Measurements from ENCODE around the gene SLC39A11.

Gene SLC39A11

GRCh38 chr17:72811976-72812687 lies 280.4 kb downstream of the SLC39A11 start:
- Mint-ChIP-seq H3K9me3 (peaks cover 12% of the 10 kb centered on the region), H3K27ac (no peak overlapping the region), H3K4me3 (no peak overlapping the region), H3K4me1 (ENCODE audit: low read depth) (no peaks in the 10 kb centered on the region), H3K36me3 (ENCODE audit: low read depth) (peaks cover 68% of the 10 kb centered on the region), H3K27me3 (no peaks in the 10 kb centered on the region)
- DNase-seq = no peak

DNA sequence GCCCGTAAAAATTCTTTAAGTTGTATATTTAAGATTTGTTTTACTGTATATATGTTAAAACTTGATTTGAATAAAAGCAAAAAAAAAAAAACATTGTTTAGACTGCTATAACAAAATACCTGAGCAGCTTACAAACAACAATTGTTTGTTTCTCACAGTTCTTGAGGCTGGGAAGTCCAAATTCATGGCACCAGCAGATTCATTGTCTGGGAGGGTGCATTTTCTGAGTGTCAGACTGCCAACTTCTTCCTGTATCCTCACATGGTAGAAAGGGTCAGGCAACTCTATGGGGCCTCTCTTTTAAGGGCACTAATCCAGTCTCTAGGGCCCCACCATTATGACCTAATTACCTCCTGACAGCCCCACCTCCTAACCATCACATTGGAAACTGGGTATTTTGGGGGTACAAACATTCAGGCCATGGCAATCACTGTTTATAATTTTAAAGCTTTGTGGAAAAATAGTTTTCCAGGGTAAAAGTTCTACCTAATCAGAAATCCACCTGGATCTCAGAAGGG lies 281.4 kb downstream of the SLC39A11 start:
- Mint-ChIP-seq H3K9me3 (peaks cover 13% of the 10 kb centered on the region), H3K27me3 (no peaks in the 10 kb centered on the region), H3K36me3 (ENCODE audit: low read depth) (peaks cover 58% of the 10 kb centered on the region), H3K4me3 (no peak overlapping the region), H3K4me1 (ENCODE audit: low read depth) (no peaks in the 10 kb centered on the region), H3K27ac (no peak overlapping the region)
- DNase-seq = no peak

DNA sequence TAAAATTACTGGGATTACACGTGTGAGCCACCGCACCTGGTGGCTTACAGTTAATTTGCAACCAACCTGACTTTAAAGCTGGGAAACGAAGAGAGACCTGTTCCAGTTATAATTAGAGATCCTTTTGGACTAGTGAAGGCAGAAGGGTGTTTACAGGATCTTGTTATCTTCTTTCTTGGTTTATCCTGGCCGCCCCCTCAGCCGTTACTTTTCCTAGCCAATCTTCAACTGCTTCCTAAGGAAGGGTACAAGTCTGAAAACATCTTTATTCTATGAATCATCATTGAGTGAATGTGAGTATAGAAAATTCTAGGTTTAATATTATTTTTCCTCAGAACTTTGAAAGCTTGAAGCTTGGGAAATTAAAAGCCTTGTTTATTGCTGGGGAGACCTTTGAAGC lies 286.5 kb downstream of the SLC39A11 start:
- no peak overlapping the region for H3K4me3 Mint-ChIP-seq

GRCh38 chr17:72804949-72805707 lies 287.4 kb downstream of the SLC39A11 start:
- no peak overlapping the region for H3K4me3 Mint-ChIP-seq
- no peaks in the 10 kb centered on the region for H3K27me3 Mint-ChIP-seq
- H3K9me3 Mint-ChIP-seq = peaks cover 25% of the 10 kb centered on the region
- DNase-seq = no peak
- no peaks in the 10 kb centered on the region for H3K4me1 Mint-ChIP-seq (ENCODE audit: low read depth)
- peaks cover 54% of the 10 kb centered on the region for H3K36me3 Mint-ChIP-seq (ENCODE audit: low read depth)
- H3K27ac Mint-ChIP-seq = no peak overlapping the region

More for the DNA sequence above, 286.5 kb downstream of the SLC39A11 start:
- Mint-ChIP-seq H3K27ac (no peak overlapping the region), H3K27me3 (no peaks in the 10 kb centered on the region), H3K36me3 (ENCODE audit: low read depth) (peaks cover 50% of the 10 kb centered on the region), H3K9me3 (peaks cover 21% of the 10 kb centered on the region), H3K4me1 (ENCODE audit: low read depth) (no peaks in the 10 kb centered on the region)
- no peak for DNase-seq

DNA sequence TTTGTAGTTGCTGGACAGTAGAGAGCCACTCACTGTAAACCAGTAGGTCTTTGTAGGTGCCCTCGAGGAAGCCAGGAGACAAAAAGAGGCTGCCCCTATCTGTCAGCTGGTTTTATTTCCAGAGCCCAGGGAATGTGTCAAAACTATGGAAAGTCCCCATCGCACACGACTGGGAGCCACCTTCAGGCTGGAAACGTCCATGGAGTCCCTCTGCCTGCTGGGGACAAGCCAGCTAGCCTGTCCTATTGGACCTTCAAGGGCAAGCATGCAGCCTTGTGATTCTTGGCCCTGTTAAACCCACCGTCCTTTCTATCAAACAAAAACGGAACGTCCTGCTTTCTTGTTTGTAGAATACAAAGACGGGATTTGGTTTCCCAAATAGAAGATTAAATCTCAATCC lies 289.8 kb downstream of the SLC39A11 start:
- Mint-ChIP-seq H3K27me3 (no peaks in the 10 kb centered on the region), H3K4me1 (ENCODE audit: low read depth) (no peaks in the 10 kb centered on the region), H3K36me3 (ENCODE audit: low read depth) (peaks cover 64% of the 10 kb centered on the region), H3K27ac (no peak overlapping the region), H3K9me3 (peaks cover 38% of the 10 kb centered on the region), H3K4me3 (no peak overlapping the region)
- DNase-seq = no peak

GRCh38 chr17:72797142-72797541 lies 295.3 kb downstream of the SLC39A11 start:
- peaks cover 83% of the 10 kb centered on the region for H3K36me3 Mint-ChIP-seq (ENCODE audit: low read depth)
- H3K4me3 Mint-ChIP-seq = no peak overlapping the region
- peaks cover 63% of the 10 kb centered on the region for H3K9me3 Mint-ChIP-seq
- H3K27ac Mint-ChIP-seq = no peak overlapping the region
- DNase-seq = no peak
- no peaks in the 10 kb centered on the region for H3K27me3 Mint-ChIP-seq
- no peaks in the 10 kb centered on the region for H3K4me1 Mint-ChIP-seq (ENCODE audit: low read depth)

DNA sequence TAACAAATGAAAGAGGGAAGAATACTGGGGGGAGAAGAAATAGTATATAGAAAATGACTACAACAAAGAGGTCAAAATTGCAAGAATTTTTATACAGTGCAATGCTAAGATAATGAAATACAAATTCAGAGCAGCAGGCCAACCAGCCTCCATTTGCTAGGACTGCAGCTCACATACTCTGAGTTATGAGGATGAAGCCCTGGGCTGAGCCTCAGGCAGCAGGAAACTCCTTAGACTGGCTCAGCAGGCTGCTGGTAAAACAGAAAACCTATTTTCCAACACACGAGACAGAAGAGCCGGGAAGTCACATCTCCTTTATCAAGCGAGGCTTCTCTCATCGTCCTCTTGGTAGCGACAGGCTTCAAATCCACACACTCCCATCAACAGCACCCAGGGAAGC lies 296.5 kb downstream of the SLC39A11 start:
- Mint-ChIP-seq H3K27ac (no peak overlapping the region), H3K36me3 (ENCODE audit: low read depth) (peaks cover 86% of the 10 kb centered on the region), H3K4me1 (ENCODE audit: low read depth) (no peaks in the 10 kb centered on the region), H3K9me3 (peaks cover 67% of the 10 kb centered on the region), H3K27me3 (no peaks in the 10 kb centered on the region), H3K4me3 (no peak overlapping the region)
- no peak for DNase-seq

GRCh38 chr17:72794152-72794551 lies 298.3 kb downstream of the SLC39A11 start:
- Mint-ChIP-seq H3K36me3 (ENCODE audit: low read depth) (peaks cover 79% of the 10 kb centered on the region), H3K27me3 (no peaks in the 10 kb centered on the region), H3K4me3 (no peak overlapping the region), H3K4me1 (ENCODE audit: low read depth) (no peaks in the 10 kb centered on the region), H3K9me3 (peaks cover 55% of the 10 kb centered on the region), H3K27ac (no peak overlapping the region)
- no peak for DNase-seq

GRCh38 chr17:72792771-72793170 lies 299.7 kb downstream of the SLC39A11 start:
- Mint-ChIP-seq H3K4me3 (no peak overlapping the region), H3K27me3 (no peaks in the 10 kb centered on the region), H3K36me3 (ENCODE audit: low read depth) (peaks cover 67% of the 10 kb centered on the region), H3K27ac (no peak overlapping the region), H3K4me1 (ENCODE audit: low read depth) (no peaks in the 10 kb centered on the region), H3K9me3 (peaks cover 46% of the 10 kb centered on the region)
- no peak for DNase-seq

GRCh38 chr17:72790190-72790589 lies 302.3 kb downstream of the SLC39A11 start:
- peaks cover 48% of the 10 kb centered on the region for H3K36me3 Mint-ChIP-seq (ENCODE audit: low read depth)
- H3K4me3 Mint-ChIP-seq = no peak overlapping the region
- H3K9me3 Mint-ChIP-seq = peaks cover 30% of the 10 kb centered on the region
- H3K4me1 Mint-ChIP-seq (ENCODE audit: low read depth) = no peaks in the 10 kb centered on the region
- DNase-seq = no peak
- no peaks in the 10 kb centered on the region for H3K27me3 Mint-ChIP-seq
- H3K27ac Mint-ChIP-seq = no peak overlapping the region

DNA sequence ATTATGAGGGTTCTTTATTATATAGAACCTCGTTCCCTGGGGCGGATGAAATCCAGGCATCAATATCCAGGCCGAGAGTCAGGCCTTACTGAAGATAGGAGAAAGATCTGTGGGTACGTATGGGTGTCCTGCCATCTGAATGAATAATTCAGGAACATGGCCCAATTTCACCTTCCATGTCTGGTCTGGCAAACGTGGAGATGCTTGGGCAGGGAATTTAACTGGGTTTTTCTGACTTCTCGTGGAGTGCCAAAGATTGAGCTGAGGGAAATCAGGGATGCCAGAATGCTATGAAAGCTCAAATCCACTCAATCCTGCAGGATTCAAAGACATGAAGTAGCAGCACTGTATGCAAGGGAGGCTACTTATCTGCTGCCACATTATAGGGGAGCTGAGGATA lies 302.8 kb downstream of the SLC39A11 start:
- no peak for DNase-seq
- H3K27ac Mint-ChIP-seq = no peak overlapping the region
- H3K36me3 Mint-ChIP-seq (ENCODE audit: low read depth) = peaks cover 43% of the 10 kb centered on the region
- no peaks in the 10 kb centered on the region for H3K27me3 Mint-ChIP-seq
- no peak overlapping the region for H3K4me3 Mint-ChIP-seq
- no peaks in the 10 kb centered on the region for H3K4me1 Mint-ChIP-seq (ENCODE audit: low read depth)
- H3K9me3 Mint-ChIP-seq = peaks cover 26% of the 10 kb centered on the region

DNA sequence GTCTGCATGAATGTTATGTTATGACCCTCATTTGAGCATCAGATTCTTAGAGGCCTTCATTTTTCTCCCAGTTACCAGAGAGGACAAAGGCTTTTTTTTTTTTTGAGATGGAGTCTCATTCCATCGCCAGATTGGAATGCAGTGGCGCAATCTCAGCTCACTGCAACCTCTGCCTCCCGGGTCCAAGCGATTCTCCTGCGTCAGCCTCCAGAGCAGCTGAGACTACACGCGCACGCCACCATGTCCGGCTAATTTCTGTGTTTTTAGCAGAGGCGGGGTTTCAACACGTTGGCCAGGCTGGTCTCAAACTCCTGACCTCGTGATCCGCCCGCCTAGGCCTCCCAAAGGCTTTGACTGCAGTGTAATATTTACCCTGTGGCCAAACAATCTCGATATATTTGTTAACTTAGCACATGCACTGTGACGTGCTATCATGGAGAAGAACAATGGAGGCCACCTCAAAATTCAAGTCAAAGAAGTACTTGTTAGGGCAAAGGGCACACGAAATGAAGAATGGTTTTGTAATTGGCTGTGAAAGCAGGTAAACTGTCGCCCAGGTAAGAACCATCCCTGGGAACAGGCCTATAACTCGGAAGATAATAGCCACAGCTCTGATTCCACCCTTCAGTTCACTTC lies 303.4 kb downstream of the SLC39A11 start:
- peaks cover 36% of the 10 kb centered on the region for H3K36me3 Mint-ChIP-seq (ENCODE audit: low read depth)

GRCh38 chr17:72786209-72786608 lies 306.3 kb downstream of the SLC39A11 start:
- H3K9me3 Mint-ChIP-seq = no peaks in the 10 kb centered on the region
- H3K27me3 Mint-ChIP-seq = no peaks in the 10 kb centered on the region
- no peak for DNase-seq
- peaks cover 9% of the 10 kb centered on the region for H3K36me3 Mint-ChIP-seq (ENCODE audit: low read depth)
- no peaks in the 10 kb centered on the region for H3K4me1 Mint-ChIP-seq (ENCODE audit: low read depth)
- H3K27ac Mint-ChIP-seq = no peak overlapping the region
- no peak overlapping the region for H3K4me3 Mint-ChIP-seq

More for the DNA sequence above, 303.4 kb downstream of the SLC39A11 start:
- Mint-ChIP-seq H3K27me3 (no peaks in the 10 kb centered on the region), H3K9me3 (peaks cover 20% of the 10 kb centered on the region), H3K27ac (no peak overlapping the region), H3K4me3 (no peak overlapping the region), H3K4me1 (ENCODE audit: low read depth) (no peaks in the 10 kb centered on the region)
- no peak for DNase-seq

DNA sequence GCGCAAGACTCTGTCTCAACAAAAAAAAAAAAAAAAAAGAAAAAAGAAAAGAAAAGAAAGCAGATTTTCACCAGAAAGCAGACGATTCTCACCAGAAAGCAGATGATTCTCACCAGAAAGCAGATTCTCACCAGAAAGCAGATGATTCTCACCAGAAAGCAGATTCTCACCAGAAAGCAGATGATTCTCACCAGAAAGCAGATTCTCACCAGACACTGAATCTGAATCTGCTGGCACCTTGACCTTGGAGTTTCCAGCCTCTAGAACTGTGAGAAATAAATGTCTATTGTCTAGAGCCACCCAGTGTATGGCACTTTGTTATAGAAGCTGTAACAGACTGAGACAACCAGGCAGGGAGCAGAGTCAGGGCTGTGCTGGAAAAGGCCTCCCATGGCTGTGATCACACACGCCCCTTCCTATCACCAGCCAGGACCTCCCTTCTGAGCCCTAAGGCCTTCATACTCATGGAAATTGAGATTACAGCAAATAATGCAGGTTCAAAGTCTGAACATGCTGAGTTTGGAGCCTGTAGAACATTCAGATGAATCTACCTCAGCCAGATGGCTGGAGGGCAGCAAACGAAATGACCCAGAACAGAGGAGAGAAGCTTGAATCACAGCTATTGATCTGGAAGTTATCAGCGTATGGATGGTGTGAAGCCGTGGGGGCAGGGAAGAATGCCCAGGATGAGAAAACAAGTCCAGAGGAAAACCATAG lies 309.3 kb downstream of the SLC39A11 start:
- no peak overlapping the region for H3K27ac Mint-ChIP-seq
- H3K27me3 Mint-ChIP-seq = no peaks in the 10 kb centered on the region
- no peaks in the 10 kb centered on the region for H3K4me1 Mint-ChIP-seq (ENCODE audit: low read depth)
- peaks cover 2% of the 10 kb centered on the region for H3K36me3 Mint-ChIP-seq (ENCODE audit: low read depth)
- no peak for DNase-seq
- no peaks in the 10 kb centered on the region for H3K9me3 Mint-ChIP-seq
- H3K4me3 Mint-ChIP-seq = no peak overlapping the region
